Activated naive CD4-positive, alpha-beta T cell treated with anti-CD3 and anti-CD28 coated beads for 36 hours (primary cell): ENCODE data around the gene H6PD. TPM values are rescaled to one million over a fixed set of nuclear protein-coding genes. Genes with fewer than 3 reads are reported as not detected.

Experiments
- total RNA-seq, 2 experiments: library from RNA; stranded (reverse); gene quantifications; one replicate each; pipeline ENCODE4 v1.2.3, GENCODE V29; 2021

Gene H6PD
- total RNA-seq, 2 experiments from 2014 or later = 7.8 to 8.3 TPM

Other genes starting within 250 kb of the H6PD start
- not detected for gene SLC2A7, start 208.4 kb upstream of the H6PD start, total RNA-seq
- not detected for gene SLC2A5, start 165.1 kb upstream of the H6PD start, total RNA-seq
- gene GPR157, start 105.7 kb upstream of the H6PD start, total RNA-seq = 1 to 10 TPM in 1 of 2 experiments, under 1 TPM in 1; 0.94 to 2.3 TPM
- gene SPSB1, start 58.1 kb downstream of the H6PD start, total RNA-seq = 1 to 10 TPM; 4.8 to 5.0 TPM